ENCODE results near the gene ZFYVE27. TPM values are rescaled to one million over a fixed set of nuclear protein-coding genes. Genes with fewer than 3 reads are reported as not detected.

Gene ZFYVE27
- total and polyA plus RNA-seq, 2 donors from 2014 or later = 23.3 to 34.4 TPM

GRCh38 chr10:97732052-97732359 is 4.9 kb upstream of the ZFYVE27 start:
- Histone ChIP-seq H3K4me3 (ENCODE audit: low read length in 3 of 3) (no peak overlapping the region), H3K9ac (ENCODE audit: low read length in 3 of 3) (no peak overlapping the region), H3K4me1 (ENCODE audit: control insufficient read depth in 2 of 3, insufficient read depth in 2 of 3, low read depth in 1 of 3, low read length in 3 of 3) (peaks cover 0 to 4% (median 3%) of the 10 kb centered on the region in 3 donors), H3K36me3 (ENCODE audit: control insufficient read depth in 2 of 3, insufficient read depth in 3 of 3, low read length in 3 of 3) (no peaks in the 10 kb centered on the region), H3K27ac (ENCODE audit: low read depth in 2 of 2, low read length in 2 of 2) (no peak overlapping the region), H3K27me3 (ENCODE audit: control insufficient read depth, insufficient read depth, low read length) (no peaks in the 10 kb centered on the region), H3K9me3 (ENCODE audit: control insufficient read depth in 2 of 3, insufficient read depth in 1 of 3, low read length in 3 of 3) (no peaks in the 10 kb centered on the region)
- intact Hi-C loops (cut with DNase I) = no loop called here
- TF ChIP-seq CTCF (IDR thresholded peaks at IDR 0.05; ENCODE audit: borderline replicate concordance, extremely low read depth, insufficient read depth) = no peak
- FAIRE-seq = no peak
- no peak for DNase-seq

- no peak overlapping the region for H3K4me3 ChIP-seq (ENCODE audit: low read length in 3 of 3)
- no peak for TF ChIP-seq CTCF (IDR thresholded peaks at IDR 0.05; ENCODE audit: borderline replicate concordance, extremely low read depth, insufficient read depth)
- DNase-seq (no peak), FAIRE-seq (no peak)
- no peak overlapping the region for H3K27ac ChIP-seq (ENCODE audit: low read depth in 2 of 2, low read length in 2 of 2)
- no peaks in the 10 kb centered on the region for H3K27me3 ChIP-seq (ENCODE audit: control insufficient read depth, insufficient read depth, low read length)
- no peak overlapping the region for H3K9ac ChIP-seq (ENCODE audit: low read length in 3 of 3)
- intact Hi-C loops (cut with DNase I) = no loop called here
- H3K9me3 ChIP-seq (ENCODE audit: control insufficient read depth in 2 of 3, insufficient read depth in 1 of 3, low read length in 3 of 3) = no peaks in the 10 kb centered on the region
- no peaks in the 10 kb centered on the region for H3K36me3 ChIP-seq (ENCODE audit: control insufficient read depth in 2 of 3, insufficient read depth in 3 of 3, low read length in 3 of 3)
- H3K4me1 ChIP-seq (ENCODE audit: control insufficient read depth in 2 of 3, insufficient read depth in 2 of 3, low read depth in 1 of 3, low read length in 3 of 3) = peaks cover 2 to 10% (median 8%) of the 10 kb centered on the region in 3 donors
These were observed 3.7 kb upstream of the ZFYVE27 start for GRCh38 chr10:97733256-97733655.

GRCh38 chr10:97734021-97734420 is 2.9 kb upstream of the ZFYVE27 start:
- DNase-seq (no peak), FAIRE-seq (no peak)
- Histone ChIP-seq H3K27ac (ENCODE audit: low read depth in 2 of 2, low read length in 2 of 2) (no peak overlapping the region), H3K9ac (ENCODE audit: low read length in 3 of 3) (no peak overlapping the region), H3K27me3 (ENCODE audit: control insufficient read depth, insufficient read depth, low read length) (no peaks in the 10 kb centered on the region), H3K36me3 (ENCODE audit: control insufficient read depth in 2 of 3, insufficient read depth in 3 of 3, low read length in 3 of 3) (no peaks in the 10 kb centered on the region), H3K9me3 (ENCODE audit: control insufficient read depth in 2 of 3, insufficient read depth in 1 of 3, low read length in 3 of 3) (no peaks in the 10 kb centered on the region), H3K4me3 (ENCODE audit: low read length in 3 of 3) (no peak overlapping the region), H3K4me1 (ENCODE audit: control insufficient read depth in 2 of 3, insufficient read depth in 2 of 3, low read depth in 1 of 3, low read length in 3 of 3) (peaks cover 2 to 13% (median 10%) of the 10 kb centered on the region in 3 donors)
- intact Hi-C loops (cut with DNase I) = no loop called here
- TF ChIP-seq CTCF (IDR thresholded peaks at IDR 0.05; ENCODE audit: borderline replicate concordance, extremely low read depth, insufficient read depth) = no peak

- peaks cover 0 to 8% (median 0%) of the 10 kb centered on the region in 3 donors for H3K36me3 ChIP-seq (ENCODE audit: control insufficient read depth in 2 of 3, insufficient read depth in 3 of 3, low read length in 3 of 3)
- H3K9me3 ChIP-seq (ENCODE audit: control insufficient read depth in 2 of 3, insufficient read depth in 1 of 3, low read length in 3 of 3) = no peaks in the 10 kb centered on the region
- H3K27ac ChIP-seq (ENCODE audit: low read depth in 2 of 2, low read length in 2 of 2) = peak overlapping the region; percentile 90
- DNase-seq (no peak), FAIRE-seq (no peak)
- peak overlapping the region; percentile 26 to 95 (median 86) for H3K4me3 ChIP-seq (ENCODE audit: low read length in 3 of 3)
- intact Hi-C loops (cut with DNase I) = no loop called here
- H3K4me1 ChIP-seq (ENCODE audit: control insufficient read depth in 2 of 3, insufficient read depth in 2 of 3, low read depth in 1 of 3, low read length in 3 of 3) = peaks cover 2 to 13% (median 10%) of the 10 kb centered on the region in 3 donors
- no peak for TF ChIP-seq CTCF (IDR thresholded peaks at IDR 0.05; ENCODE audit: borderline replicate concordance, extremely low read depth, insufficient read depth)
- H3K9ac ChIP-seq (ENCODE audit: low read length in 3 of 3) = no peak overlapping the region
- H3K27me3 ChIP-seq (ENCODE audit: control insufficient read depth, insufficient read depth, low read length) = no peaks in the 10 kb centered on the region
These were observed 476 bp upstream of the ZFYVE27 start for GRCh38 chr10:97736403-97736901.
